HL-60 (cell line): ENCODE data around the gene FAH.

Experiments
- DNase-seq, 2 experiments: peaks; one replicate each; pipeline ENCODE4 v3.0.0-alpha.2; 2010 to 2020; ENCODE audit warnings: low read depth in 1 of 2, low spot score in 1 of 2
- H3K27ac ChIP-seq: fragments of 250-450 bp; sonication (Bioruptor Pico); replicated peaks from 2 replicates; pipeline ENCODE4 v1.5.1; 2020; ENCODE audit warnings: mild to moderate bottlenecking, moderate library complexity
- H3K27me3 ChIP-seq: fragments of 250-450 bp; sonication (Bioruptor Pico); 2 replicates; pipeline ENCODE4 v1.5.1; 2021; ENCODE audit warnings: mild to moderate bottlenecking, moderate library complexity; ENCODE audit not compliant: insufficient read depth, poor library complexity, severe bottlenecking
- H3K4me3 ChIP-seq: replicated peaks from 2 replicates; pipeline ENCODE4 v1.5.1; 2011; ENCODE audit warnings: mild to moderate bottlenecking, control low read depth, low read length; ENCODE audit not compliant: insufficient read depth
- GABPA ChIP-seq: IDR thresholded peaks from 2 replicates; pipeline ENCODE4 v1.6.1; 2012; ENCODE audit warnings: low read depth
- POLR2AphosphoS5 ChIP-seq: IDR thresholded peaks from 2 replicates; pipeline ENCODE4 v1.6.1; 2012; ENCODE audit warnings: low read depth
- SPI1 ChIP-seq: IDR thresholded peaks from 2 replicates; pipeline ENCODE4 v1.6.1; 2012; ENCODE audit warnings: low read depth, mild to moderate bottlenecking, borderline replicate concordance
- TF ChIP-seq, protein P1 (sequence below): IDR thresholded peaks from one replicate; pipeline ENCODE4 v1.5.1; 2011; ENCODE audit warnings: low read length, control low read depth, inconsistent platforms; ENCODE audit not compliant: insufficient read depth
- TF ChIP-seq, protein P2 (sequence below): IDR thresholded peaks from 2 replicates; pipeline ENCODE4 v1.6.1; 2012; ENCODE audit warnings: low read depth; ENCODE audit not compliant: insufficient replicate concordance

The FAH gene

DNA sequence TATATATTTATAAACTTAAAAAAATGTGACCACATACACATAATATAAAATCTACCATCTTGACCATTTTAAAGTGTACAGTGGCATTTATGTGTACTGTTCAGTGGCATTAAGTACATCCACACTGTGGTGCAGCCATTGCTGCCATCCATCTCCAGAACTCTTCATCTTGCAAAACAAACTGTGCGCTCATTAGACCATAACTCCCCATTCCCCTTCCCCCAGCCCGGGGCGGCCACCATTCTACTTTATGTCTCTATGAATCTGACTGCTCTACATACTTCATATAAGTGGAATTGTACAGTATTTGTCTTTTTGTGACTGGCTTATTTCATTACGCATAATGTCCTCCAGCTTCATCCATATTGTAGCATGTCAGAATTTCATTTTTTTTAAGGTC lies 51.4 kb downstream of the FAH start:
- H3K4me3 ChIP-seq = no peak overlapping the region
- peaks cover 15% of the 10 kb centered on the region for H3K27me3 ChIP-seq
- no peak for DNase-seq
- H3K27ac ChIP-seq = no peak overlapping the region
- TF ChIP-seq, protein P1, sequence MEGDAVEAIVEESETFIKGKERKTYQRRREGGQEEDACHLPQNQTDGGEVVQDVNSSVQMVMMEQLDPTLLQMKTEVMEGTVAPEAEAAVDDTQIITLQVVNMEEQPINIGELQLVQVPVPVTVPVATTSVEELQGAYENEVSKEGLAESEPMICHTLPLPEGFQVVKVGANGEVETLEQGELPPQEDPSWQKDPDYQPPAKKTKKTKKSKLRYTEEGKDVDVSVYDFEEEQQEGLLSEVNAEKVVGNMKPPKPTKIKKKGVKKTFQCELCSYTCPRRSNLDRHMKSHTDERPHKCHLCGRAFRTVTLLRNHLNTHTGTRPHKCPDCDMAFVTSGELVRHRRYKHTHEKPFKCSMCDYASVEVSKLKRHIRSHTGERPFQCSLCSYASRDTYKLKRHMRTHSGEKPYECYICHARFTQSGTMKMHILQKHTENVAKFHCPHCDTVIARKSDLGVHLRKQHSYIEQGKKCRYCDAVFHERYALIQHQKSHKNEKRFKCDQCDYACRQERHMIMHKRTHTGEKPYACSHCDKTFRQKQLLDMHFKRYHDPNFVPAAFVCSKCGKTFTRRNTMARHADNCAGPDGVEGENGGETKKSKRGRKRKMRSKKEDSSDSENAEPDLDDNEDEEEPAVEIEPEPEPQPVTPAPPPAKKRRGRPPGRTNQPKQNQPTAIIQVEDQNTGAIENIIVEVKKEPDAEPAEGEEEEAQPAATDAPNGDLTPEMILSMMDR = no peak
- TF ChIP-seq POLR2AphosphoS5 (no peak), SPI1 (no peak)

DNA sequence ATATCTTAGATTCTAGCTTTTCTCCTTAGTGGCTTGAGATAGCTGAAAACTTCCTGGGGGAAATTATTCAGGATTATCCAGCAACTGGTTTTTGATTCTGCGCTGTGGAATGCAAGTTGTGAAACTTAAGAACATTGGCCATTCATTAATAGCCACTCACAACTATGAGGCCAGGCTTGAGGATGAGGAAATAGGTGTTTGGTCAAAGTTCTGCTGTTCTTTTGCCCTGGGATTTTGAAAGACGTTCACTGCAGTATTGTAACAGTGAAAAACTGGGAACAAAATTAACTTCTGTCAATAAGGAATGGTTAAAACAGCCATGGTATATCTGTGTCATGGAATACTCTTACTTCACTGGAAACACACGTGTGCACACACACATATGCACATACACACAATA lies 55.1 kb downstream of the FAH start:
- TF ChIP-seq SPI1 = no peak
- TF ChIP-seq, protein P2, sequence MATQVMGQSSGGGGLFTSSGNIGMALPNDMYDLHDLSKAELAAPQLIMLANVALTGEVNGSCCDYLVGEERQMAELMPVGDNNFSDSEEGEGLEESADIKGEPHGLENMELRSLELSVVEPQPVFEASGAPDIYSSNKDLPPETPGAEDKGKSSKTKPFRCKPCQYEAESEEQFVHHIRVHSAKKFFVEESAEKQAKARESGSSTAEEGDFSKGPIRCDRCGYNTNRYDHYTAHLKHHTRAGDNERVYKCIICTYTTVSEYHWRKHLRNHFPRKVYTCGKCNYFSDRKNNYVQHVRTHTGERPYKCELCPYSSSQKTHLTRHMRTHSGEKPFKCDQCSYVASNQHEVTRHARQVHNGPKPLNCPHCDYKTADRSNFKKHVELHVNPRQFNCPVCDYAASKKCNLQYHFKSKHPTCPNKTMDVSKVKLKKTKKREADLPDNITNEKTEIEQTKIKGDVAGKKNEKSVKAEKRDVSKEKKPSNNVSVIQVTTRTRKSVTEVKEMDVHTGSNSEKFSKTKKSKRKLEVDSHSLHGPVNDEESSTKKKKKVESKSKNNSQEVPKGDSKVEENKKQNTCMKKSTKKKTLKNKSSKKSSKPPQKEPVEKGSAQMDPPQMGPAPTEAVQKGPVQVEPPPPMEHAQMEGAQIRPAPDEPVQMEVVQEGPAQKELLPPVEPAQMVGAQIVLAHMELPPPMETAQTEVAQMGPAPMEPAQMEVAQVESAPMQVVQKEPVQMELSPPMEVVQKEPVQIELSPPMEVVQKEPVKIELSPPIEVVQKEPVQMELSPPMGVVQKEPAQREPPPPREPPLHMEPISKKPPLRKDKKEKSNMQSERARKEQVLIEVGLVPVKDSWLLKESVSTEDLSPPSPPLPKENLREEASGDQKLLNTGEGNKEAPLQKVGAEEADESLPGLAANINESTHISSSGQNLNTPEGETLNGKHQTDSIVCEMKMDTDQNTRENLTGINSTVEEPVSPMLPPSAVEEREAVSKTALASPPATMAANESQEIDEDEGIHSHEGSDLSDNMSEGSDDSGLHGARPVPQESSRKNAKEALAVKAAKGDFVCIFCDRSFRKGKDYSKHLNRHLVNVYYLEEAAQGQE = no peak
- no peak for TF ChIP-seq GABPA
- no peak for TF ChIP-seq POLR2AphosphoS5
- TF ChIP-seq, protein P1 = no peak
- DNase-seq = no peak
- no peak overlapping the region for H3K4me3 ChIP-seq

DNA sequence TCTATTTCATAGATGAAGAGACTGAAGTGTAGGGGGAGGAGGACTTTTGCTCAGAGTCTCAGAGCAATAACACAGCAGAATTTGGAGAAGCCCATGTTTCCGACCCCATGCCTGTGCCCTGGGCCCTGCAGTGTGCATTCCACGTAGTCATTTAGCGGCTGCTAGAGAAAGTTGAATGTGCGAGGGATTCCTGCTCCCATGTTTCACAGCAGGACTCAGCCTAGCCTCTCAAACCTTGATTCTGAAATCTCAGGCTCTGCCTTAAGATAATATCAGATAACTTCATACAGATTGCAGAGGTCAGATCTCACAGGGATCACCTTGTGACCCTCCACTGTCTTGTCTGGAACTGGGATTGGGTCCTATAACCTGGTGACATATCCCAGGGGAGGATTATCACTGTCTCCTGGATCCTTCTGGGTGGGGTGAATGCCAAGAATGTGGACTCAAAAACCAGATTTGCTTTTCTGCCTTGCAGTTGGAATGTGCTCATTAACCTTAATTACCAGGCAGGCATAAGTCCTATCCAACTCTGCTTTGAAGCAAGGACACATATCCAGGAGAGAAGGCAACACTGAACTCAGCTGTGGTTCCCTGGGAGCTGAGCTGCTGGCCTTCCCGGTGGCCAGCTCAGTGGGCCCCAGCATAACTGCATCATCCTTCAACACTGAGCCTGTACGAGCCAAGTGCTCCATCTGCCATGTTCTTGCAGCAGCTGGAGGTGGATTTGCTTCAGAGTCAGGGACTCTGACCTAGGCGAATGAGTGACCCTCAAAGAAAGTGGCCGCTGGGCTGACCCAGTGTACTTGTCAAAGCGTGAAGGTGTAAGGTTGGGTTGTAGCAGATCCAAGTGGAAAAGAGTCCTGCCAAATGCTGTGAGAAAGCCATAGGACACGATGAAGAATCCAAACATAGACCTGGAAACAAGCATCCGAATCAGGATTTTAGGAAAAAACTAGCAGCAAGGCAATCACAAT lies 56.2 kb downstream of the FAH start:
- Histone ChIP-seq H3K27me3 (peaks cover 19% of the 10 kb centered on the region), H3K4me3 (no peak overlapping the region), H3K27ac (no peak overlapping the region)
- DNase-seq = no peak
- TF ChIP-seq, protein P1 = no peak
- TF ChIP-seq POLR2AphosphoS5 (no peak), SPI1 (no peak), GABPA (no peak)
- TF ChIP-seq, protein P2 = no peak

More for the DNA sequence above, 55.1 kb downstream of the FAH start:
- Histone ChIP-seq H3K27ac (no peak overlapping the region), H3K27me3 (peaks cover 15% of the 10 kb centered on the region)
